ENCODE measurements around the gene MLF2. TPM values are rescaled to one million over a fixed set of nuclear protein-coding genes. Genes with fewer than 3 reads are reported as not detected.

Gene MLF2
- total RNA-seq, 1 experiment from 2014 or later, result 309 TPM

- TF ChIP-seq CEBPB (IDR thresholded peaks at IDR 0.05; ENCODE audit: low read depth) (no peak), POLR2A (IDR thresholded peaks at IDR 0.05; ENCODE audit: borderline replicate concordance, extremely low read depth, insufficient read depth, insufficient read length) (no peak), CBX3 (IDR thresholded peaks at IDR 0.05; ENCODE audit: low read depth) (no peak), POLR2AphosphoS5 (IDR thresholded peaks at IDR 0.05; ENCODE audit: low read depth, low read length) (no peak), TCF7L2 (IDR thresholded peaks at IDR 0.05; ENCODE audit: borderline replicate concordance, extremely low read depth, insufficient read depth, insufficient read length) (no peak), EGR1 (IDR thresholded peaks at IDR 0.05; ENCODE audit: low read depth) (no peak), SRF (IDR thresholded peaks at IDR 0.05; ENCODE audit: low read depth) (no peak), ZNF274 (IDR thresholded peaks at IDR 0.05; ENCODE audit: low read depth, low read length) (no peak), ATF3 (IDR thresholded peaks at IDR 0.05) (no peak), MAX (IDR thresholded peaks at IDR 0.05) (no peak), ELF1 (IDR thresholded peaks at IDR 0.05; ENCODE audit: borderline replicate concordance, low read depth) (no peak), SP1 (IDR thresholded peaks at IDR 0.05; ENCODE audit: low read depth) (no peak), JUND (IDR thresholded peaks at IDR 0.05) (no peak), ZBTB33 (IDR thresholded peaks at IDR 0.05; ENCODE audit: extremely low read depth, insufficient replicate concordance, low read length) (no peak), RAD21 (IDR thresholded peaks at IDR 0.05; ENCODE audit: low read depth) (no peak)
- TF ChIP-seq, protein P1, sequence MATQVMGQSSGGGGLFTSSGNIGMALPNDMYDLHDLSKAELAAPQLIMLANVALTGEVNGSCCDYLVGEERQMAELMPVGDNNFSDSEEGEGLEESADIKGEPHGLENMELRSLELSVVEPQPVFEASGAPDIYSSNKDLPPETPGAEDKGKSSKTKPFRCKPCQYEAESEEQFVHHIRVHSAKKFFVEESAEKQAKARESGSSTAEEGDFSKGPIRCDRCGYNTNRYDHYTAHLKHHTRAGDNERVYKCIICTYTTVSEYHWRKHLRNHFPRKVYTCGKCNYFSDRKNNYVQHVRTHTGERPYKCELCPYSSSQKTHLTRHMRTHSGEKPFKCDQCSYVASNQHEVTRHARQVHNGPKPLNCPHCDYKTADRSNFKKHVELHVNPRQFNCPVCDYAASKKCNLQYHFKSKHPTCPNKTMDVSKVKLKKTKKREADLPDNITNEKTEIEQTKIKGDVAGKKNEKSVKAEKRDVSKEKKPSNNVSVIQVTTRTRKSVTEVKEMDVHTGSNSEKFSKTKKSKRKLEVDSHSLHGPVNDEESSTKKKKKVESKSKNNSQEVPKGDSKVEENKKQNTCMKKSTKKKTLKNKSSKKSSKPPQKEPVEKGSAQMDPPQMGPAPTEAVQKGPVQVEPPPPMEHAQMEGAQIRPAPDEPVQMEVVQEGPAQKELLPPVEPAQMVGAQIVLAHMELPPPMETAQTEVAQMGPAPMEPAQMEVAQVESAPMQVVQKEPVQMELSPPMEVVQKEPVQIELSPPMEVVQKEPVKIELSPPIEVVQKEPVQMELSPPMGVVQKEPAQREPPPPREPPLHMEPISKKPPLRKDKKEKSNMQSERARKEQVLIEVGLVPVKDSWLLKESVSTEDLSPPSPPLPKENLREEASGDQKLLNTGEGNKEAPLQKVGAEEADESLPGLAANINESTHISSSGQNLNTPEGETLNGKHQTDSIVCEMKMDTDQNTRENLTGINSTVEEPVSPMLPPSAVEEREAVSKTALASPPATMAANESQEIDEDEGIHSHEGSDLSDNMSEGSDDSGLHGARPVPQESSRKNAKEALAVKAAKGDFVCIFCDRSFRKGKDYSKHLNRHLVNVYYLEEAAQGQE (IDR thresholded peaks at IDR 0.05; ENCODE audit: low read depth), result no peak
- POLR2A ChIA-PET, result no interaction called here
- H3K9me3 ChIP-seq (ENCODE audit: control insufficient read depth in 1 of 2, insufficient read depth in 1 of 2, low read depth in 1 of 2, low read length in 2 of 2), result no peaks in the 10 kb centered on the region
- peaks cover 0 to 9% of the 10 kb centered on the region in 2 experiments; a peak in 2 of 4 replicates for H3K4me1 ChIP-seq (ENCODE audit: control insufficient read depth in 1 of 2, insufficient read depth in 2 of 2, low read length in 2 of 2)
- ATAC-seq (peak; percentile 50), DNase-seq (ENCODE audit: low read depth, low spot score) (no peak)
- H2AFZ ChIP-seq (ENCODE audit: low read depth, low read length, poor library complexity, severe bottlenecking), result no peak overlapping the region
- H3K36me3 ChIP-seq (ENCODE audit: control insufficient read depth in 1 of 2, insufficient read depth in 2 of 2, low read length in 2 of 2), result no peaks in the 10 kb centered on the region
- no peak overlapping the region for H3K9ac ChIP-seq (ENCODE audit: low read length)
- CTCF ChIA-PET, result no interaction called here
- no peak overlapping the region for H3K4me2 ChIP-seq (ENCODE audit: low read length)
- no peaks in the 10 kb centered on the region for H3K9me2 ChIP-seq (ENCODE audit: insufficient read depth)
- H3K4me3 ChIP-seq (replicated peaks in 1 of 2; ENCODE audit: low read depth in 1 of 2, low read length in 2 of 2), result no peak overlapping the region
- H3K79me2 ChIP-seq (ENCODE audit: insufficient read depth, low read length), result no peaks in the 10 kb centered on the region
- H3K27me3 ChIP-seq (ENCODE audit: insufficient read depth, low read length), result no peaks in the 10 kb centered on the region
- no TSS peak for BruUV-seq (replicated peaks)
- RAD21 ChIA-PET (ENCODE audit: low non-redundant PET in 1 of 2, low total read pairs in 2 of 2, uncharacterized antibody in 2 of 2, unreplicated experiment in 2 of 2), result no interaction called here
- intact Hi-C loops (cut with micrococcal nuclease), result no loop called here
- H4K20me1 ChIP-seq (ENCODE audit: insufficient read depth), result no peaks in the 10 kb centered on the region
- H3K27ac ChIP-seq (ENCODE audit: low read depth, low read length), result no peak overlapping the region
These were observed 49.3 kb downstream of the MLF2 start for GRCh38 chr12:6703631-6704030.

Measured in HCT116 (cell line).